GM12878 (cell line): ENCODE measurements around the gene SYNPO.

Experiments
- CHD2 ChIP-seq: IDR thresholded peaks from 2 replicates; pipeline ENCODE4 v1.6.1; 2011; ENCODE audit warnings: low read depth, low read length, improper control_type of control experiment, borderline replicate concordance
- GATAD2B ChIP-seq: fragments of 450-650 bp; conservative IDR thresholded peaks from 2 replicates; pipeline ENCODE4 v1.6.1; 2017; ENCODE audit warnings: low read depth, mild to moderate bottlenecking, moderate library complexity
- HDAC2 ChIP-seq: fragments of 200-600 bp; sonication (generic); IDR thresholded peaks from 2 replicates; pipeline ENCODE4 v1.6.1; 2017
- MXI1 ChIP-seq: fragments of 150-350 bp; IDR thresholded peaks from 2 replicates; pipeline ENCODE4 v1.6.1; 2011; ENCODE audit warnings: low read depth, mild to moderate bottlenecking, inconsistent platforms, low read length, improper control_type of control experiment
- POLR2A ChIP-seq: IDR thresholded peaks from 2 replicates; pipeline ENCODE4 v1.6.1; 2011; ENCODE audit warnings: low read depth, mild to moderate bottlenecking, low read length
- POLR2AphosphoS5 ChIP-seq: IDR thresholded peaks from 2 replicates; pipeline ENCODE4 v1.6.1; 2011; ENCODE audit warnings: mild to moderate bottlenecking, low read length, inconsistent platforms
- REST ChIP-seq: IDR thresholded peaks from 2 replicates; pipeline ENCODE4 v1.6.1; 2012; ENCODE audit warnings: mild to moderate bottlenecking, low read depth, low read length
- SMC3 ChIP-seq: IDR thresholded peaks from 2 replicates; pipeline ENCODE4 v1.6.1; 2011; ENCODE audit warnings: low read length, improper control_type of control experiment, borderline replicate concordance
- ZNF217 ChIP-seq: fragments of 450-650 bp; IDR thresholded peaks from 2 replicates; pipeline ENCODE4 v1.6.1; 2017; ENCODE audit warnings: antibody characterized with exemption, mild to moderate bottlenecking
- TF ChIP-seq, protein P1 (sequence below), 3 experiments: IDR thresholded peaks in 2 of 3; conservative IDR thresholded peaks in 1 of 3; 2 replicates each; pipeline ENCODE4 v1.5.1; 2011; ENCODE audit warnings: low read depth in 3 of 3, low read length in 3 of 3, mild to moderate bottlenecking in 3 of 3, control low read depth in 2 of 3, moderate library complexity in 2 of 3, inconsistent platforms in 1 of 3, mixed read lengths in 1 of 3; ENCODE audit not compliant: control insufficient read depth in 2 of 3, insufficient read depth in 1 of 3; ENCODE audit errors: extremely low read depth in 1 of 3
- TF ChIP-seq, protein P2 (sequence below): fragments of 450-650 bp; IDR thresholded peaks from 2 replicates; pipeline ENCODE4 v1.6.1; 2018; ENCODE audit warnings: borderline replicate concordance, mild to moderate bottlenecking; ENCODE audit not compliant: partially characterized antibody
- TF ChIP-seq, protein P3 (sequence below): fragments of 450-650 bp; IDR thresholded peaks from 2 replicates; pipeline ENCODE4 v1.6.1; 2017; ENCODE audit warnings: mild to moderate bottlenecking

GRCh38 chr5:150593593-150593992, 46.9 kb upstream of the SYNPO start:
- TF ChIP-seq SMC3, result no peak
- TF ChIP-seq HDAC2, result no peak
- TF ChIP-seq, protein P1, sequence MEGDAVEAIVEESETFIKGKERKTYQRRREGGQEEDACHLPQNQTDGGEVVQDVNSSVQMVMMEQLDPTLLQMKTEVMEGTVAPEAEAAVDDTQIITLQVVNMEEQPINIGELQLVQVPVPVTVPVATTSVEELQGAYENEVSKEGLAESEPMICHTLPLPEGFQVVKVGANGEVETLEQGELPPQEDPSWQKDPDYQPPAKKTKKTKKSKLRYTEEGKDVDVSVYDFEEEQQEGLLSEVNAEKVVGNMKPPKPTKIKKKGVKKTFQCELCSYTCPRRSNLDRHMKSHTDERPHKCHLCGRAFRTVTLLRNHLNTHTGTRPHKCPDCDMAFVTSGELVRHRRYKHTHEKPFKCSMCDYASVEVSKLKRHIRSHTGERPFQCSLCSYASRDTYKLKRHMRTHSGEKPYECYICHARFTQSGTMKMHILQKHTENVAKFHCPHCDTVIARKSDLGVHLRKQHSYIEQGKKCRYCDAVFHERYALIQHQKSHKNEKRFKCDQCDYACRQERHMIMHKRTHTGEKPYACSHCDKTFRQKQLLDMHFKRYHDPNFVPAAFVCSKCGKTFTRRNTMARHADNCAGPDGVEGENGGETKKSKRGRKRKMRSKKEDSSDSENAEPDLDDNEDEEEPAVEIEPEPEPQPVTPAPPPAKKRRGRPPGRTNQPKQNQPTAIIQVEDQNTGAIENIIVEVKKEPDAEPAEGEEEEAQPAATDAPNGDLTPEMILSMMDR (IDR thresholded peaks at IDR 0.05 in 2 of 3, conservative IDR thresholded peaks at IDR 0.05 in 1 of 3; ENCODE audit: control insufficient read depth in 2 of 3, extremely low read depth in 1 of 3, insufficient read depth in 1 of 3, low read depth in 3 of 3, low read length in 3 of 3), result no peak
- no peak for TF ChIP-seq CHD2
- TF ChIP-seq, protein P2, sequence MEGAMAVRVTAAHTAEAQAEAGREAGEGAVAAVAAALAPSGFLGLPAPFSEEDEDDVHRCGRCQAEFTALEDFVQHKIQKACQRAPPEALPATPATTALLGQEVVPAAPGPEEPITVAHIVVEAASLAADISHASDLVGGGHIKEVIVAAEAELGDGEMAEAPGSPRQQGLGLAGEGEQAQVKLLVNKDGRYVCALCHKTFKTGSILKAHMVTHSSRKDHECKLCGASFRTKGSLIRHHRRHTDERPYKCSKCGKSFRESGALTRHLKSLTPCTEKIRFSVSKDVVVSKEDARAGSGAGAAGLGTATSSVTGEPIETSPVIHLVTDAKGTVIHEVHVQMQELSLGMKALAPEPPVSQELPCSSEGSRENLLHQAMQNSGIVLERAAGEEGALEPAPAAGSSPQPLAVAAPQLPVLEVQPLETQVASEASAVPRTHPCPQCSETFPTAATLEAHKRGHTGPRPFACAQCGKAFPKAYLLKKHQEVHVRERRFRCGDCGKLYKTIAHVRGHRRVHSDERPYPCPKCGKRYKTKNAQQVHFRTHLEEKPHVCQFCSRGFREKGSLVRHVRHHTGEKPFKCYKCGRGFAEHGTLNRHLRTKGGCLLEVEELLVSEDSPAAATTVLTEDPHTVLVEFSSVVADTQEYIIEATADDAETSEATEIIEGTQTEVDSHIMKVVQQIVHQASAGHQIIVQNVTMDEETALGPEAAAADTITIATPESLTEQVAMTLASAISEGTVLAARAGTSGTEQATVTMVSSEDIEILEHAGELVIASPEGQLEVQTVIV, result no peak
- TF ChIP-seq, protein P3, sequence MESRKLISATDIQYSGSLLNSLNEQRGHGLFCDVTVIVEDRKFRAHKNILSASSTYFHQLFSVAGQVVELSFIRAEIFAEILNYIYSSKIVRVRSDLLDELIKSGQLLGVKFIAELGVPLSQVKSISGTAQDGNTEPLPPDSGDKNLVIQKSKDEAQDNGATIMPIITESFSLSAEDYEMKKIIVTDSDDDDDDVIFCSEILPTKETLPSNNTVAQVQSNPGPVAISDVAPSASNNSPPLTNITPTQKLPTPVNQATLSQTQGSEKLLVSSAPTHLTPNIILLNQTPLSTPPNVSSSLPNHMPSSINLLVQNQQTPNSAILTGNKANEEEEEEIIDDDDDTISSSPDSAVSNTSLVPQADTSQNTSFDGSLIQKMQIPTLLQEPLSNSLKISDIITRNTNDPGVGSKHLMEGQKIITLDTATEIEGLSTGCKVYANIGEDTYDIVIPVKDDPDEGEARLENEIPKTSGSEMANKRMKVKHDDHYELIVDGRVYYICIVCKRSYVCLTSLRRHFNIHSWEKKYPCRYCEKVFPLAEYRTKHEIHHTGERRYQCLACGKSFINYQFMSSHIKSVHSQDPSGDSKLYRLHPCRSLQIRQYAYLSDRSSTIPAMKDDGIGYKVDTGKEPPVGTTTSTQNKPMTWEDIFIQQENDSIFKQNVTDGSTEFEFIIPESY, result no peak
- no peak for TF ChIP-seq REST
- TF ChIP-seq POLR2AphosphoS5, result no peak
- TF ChIP-seq POLR2A, result no peak
- TF ChIP-seq ZNF217, result no peak
- no peak for TF ChIP-seq GATAD2B
- TF ChIP-seq MXI1, result no peak
